T-helper 1 cell treated with Interleukin-12 subunit alpha and Interleukin-12 subunit beta and Interleukin-4 antibody, amounts not matched to agents 30 μg/mL and 1 μg/mL, for 36 hours (primary cell): ENCODE measurements around the gene KDELR3.

Experiments used
- H3K27ac Mint-ChIP-seq: one replicate; pipeline ENCODE4 v1.8.0; 2021; ENCODE audit warnings: mild to moderate bottlenecking, mixed read lengths
- H3K27me3 Mint-ChIP-seq: one replicate; pipeline ENCODE4 v1.8.0; 2021; ENCODE audit warnings: low read depth, mixed read lengths
- H3K36me3 Mint-ChIP-seq: one replicate; pipeline ENCODE4 v1.8.0; 2021; ENCODE audit warnings: low read depth, mixed read lengths
- H3K4me1 Mint-ChIP-seq: one replicate; pipeline ENCODE4 v1.8.0; 2021; ENCODE audit warnings: low read depth, mixed read lengths
- H3K4me3 Mint-ChIP-seq: one replicate; pipeline ENCODE4 v1.8.0; 2021; ENCODE audit warnings: mild to moderate bottlenecking, moderate library complexity, mixed read lengths
- H3K9me3 Mint-ChIP-seq: one replicate; pipeline ENCODE4 v1.8.0; 2021; ENCODE audit warnings: mixed read lengths

The KDELR3 gene

GRCh38 chr22:38497869-38498268 is 30.0 kb downstream of the KDELR3 start:
- Mint-ChIP-seq H3K4me1 (peaks cover 47% of the 10 kb centered on the region), H3K36me3 (peaks cover 67% of the 10 kb centered on the region), H3K27ac (no peak overlapping the region), H3K27me3 (no peaks in the 10 kb centered on the region), H3K4me3 (no peak overlapping the region), H3K9me3 (no peaks in the 10 kb centered on the region)

DNA sequence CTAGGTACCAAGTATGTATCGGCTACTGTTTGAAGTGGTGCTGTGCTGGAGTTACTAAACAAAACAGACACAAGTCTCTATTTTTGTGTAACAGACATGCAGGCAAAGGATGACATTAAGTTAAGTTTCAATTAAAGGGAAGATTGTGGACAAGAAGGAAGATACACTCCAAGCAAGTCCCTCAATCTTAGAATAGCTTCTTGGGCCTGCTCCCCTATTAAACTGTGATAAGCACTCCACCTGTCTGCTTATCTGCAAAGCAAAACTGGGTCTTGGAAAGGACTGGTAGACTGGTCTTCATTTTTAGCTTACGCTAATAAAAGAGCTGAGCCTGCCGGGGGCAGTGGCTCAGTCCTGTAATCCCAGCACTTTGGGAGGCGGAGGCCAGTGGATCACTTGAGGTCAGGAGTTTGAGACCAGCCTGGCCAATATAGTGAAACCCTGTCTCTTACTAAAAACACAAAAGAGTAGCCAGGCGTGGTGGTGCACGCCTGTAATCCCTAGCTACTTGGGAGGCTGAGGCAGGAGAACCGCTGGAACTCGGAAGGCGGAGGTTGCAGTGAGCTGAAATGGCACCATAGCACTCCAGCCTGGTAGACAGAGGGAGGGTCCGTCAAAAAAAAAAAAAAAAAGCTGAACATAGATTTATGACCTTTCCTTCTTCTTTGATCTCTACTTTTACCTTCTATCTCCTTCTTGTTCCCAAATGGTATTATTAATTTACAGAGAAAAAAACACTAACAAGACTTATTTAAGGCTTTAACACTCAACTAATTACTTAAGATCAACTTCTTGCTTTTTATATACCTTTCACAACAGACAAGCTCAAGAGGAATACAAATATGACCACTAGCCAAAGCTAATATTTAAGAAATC is 34.1 kb downstream of the KDELR3 start:
- H3K27ac Mint-ChIP-seq, result no peak overlapping the region
- H3K36me3 Mint-ChIP-seq, result peaks cover 71% of the 10 kb centered on the region
- H3K27me3 Mint-ChIP-seq, result no peaks in the 10 kb centered on the region
- no peaks in the 10 kb centered on the region for H3K9me3 Mint-ChIP-seq
- H3K4me1 Mint-ChIP-seq, result peaks cover 51% of the 10 kb centered on the region
- peak overlapping the region; percentile 95 for H3K4me3 Mint-ChIP-seq

GRCh38 chr22:38503021-38503420 is 35.1 kb downstream of the KDELR3 start:
- Mint-ChIP-seq H3K4me3 (peak overlapping the region; percentile 95), H3K4me1 (peaks cover 48% of the 10 kb centered on the region), H3K27ac (peak overlapping the region; percentile 69), H3K36me3 (peaks cover 67% of the 10 kb centered on the region), H3K9me3 (no peaks in the 10 kb centered on the region), H3K27me3 (no peaks in the 10 kb centered on the region)

DNA sequence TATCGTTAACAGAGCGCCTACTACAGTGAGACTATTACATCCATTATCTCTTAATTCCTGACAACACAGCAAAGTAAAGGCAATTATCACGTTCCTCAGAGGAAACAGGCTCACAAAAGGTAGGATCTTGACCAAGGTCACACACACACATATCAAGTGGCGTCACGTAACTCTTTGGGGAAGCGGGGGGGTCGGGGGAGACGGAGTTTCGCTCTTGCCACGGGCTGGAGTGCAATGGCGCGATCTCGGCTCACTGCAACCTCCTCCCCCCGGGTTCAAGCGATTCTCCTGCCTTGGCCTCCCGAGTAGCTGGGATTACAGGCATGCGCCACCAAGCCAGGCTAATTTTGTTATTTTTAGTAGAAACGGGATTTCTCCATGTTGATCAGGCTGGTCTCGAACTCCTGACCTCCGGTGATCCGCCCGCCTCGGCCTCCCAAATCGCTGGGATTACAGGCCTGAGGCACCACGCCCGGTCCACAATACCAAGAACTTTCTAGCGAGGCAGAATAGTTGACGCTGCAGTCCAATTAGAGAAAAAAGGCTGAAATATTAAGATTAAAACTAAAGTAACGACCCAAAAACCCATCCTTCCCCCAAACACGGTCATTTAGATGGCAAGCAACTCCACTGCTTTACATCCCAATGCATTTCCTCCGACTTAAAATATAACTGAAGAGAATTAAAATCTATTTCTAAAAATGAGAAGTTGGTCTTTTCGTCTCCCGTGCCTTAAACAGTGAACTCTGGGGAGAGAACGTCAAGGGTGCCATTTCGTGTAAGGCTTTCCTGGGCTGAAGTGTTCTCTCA is 37.0 kb downstream of the KDELR3 start:
- Mint-ChIP-seq H3K27ac (peak overlapping the region; percentile 98), H3K4me1 (peaks cover 39% of the 10 kb centered on the region), H3K36me3 (peaks cover 54% of the 10 kb centered on the region), H3K4me3 (peak overlapping the region; percentile 95), H3K9me3 (no peaks in the 10 kb centered on the region), H3K27me3 (no peaks in the 10 kb centered on the region)

GRCh38 chr22:38505541-38506117 is 37.7 kb downstream of the KDELR3 start:
- peaks cover 36% of the 10 kb centered on the region for H3K4me1 Mint-ChIP-seq
- peak overlapping the region; percentile 100 for H3K27ac Mint-ChIP-seq
- no peaks in the 10 kb centered on the region for H3K9me3 Mint-ChIP-seq
- peak overlapping the region; percentile 98 for H3K4me3 Mint-ChIP-seq
- H3K36me3 Mint-ChIP-seq, result peaks cover 51% of the 10 kb centered on the region
- H3K27me3 Mint-ChIP-seq, result no peaks in the 10 kb centered on the region

GRCh38 chr22:38506118-38506962 is 38.4 kb downstream of the KDELR3 start, which contains the start of gene DDX17:
TSS of gene DDX17 (minus strand) at chr22:38506311.
- H3K4me1 Mint-ChIP-seq, result peaks cover 33% of the 10 kb centered on the region
- H3K27me3 Mint-ChIP-seq, result no peaks in the 10 kb centered on the region
- peaks cover 46% of the 10 kb centered on the region for H3K36me3 Mint-ChIP-seq
- H3K4me3 Mint-ChIP-seq, result peak within 1 kb of the TSS; percentile 98
- no peaks in the 10 kb centered on the region for H3K9me3 Mint-ChIP-seq
- H3K27ac Mint-ChIP-seq, result peak within 1 kb of the TSS; percentile 100

GRCh38 chr22:38510416-38510970 is 42.6 kb downstream of the KDELR3 start:
- Mint-ChIP-seq H3K4me1 (peaks cover 15% of the 10 kb centered on the region), H3K27ac (no peak overlapping the region), H3K4me3 (no peak overlapping the region), H3K27me3 (no peaks in the 10 kb centered on the region), H3K36me3 (peaks cover 11% of the 10 kb centered on the region), H3K9me3 (no peaks in the 10 kb centered on the region)

GRCh38 chr22:38513063-38513462 is 45.2 kb downstream of the KDELR3 start:
- H3K27me3 Mint-ChIP-seq, result no peaks in the 10 kb centered on the region
- H3K27ac Mint-ChIP-seq, result no peak overlapping the region
- no peaks in the 10 kb centered on the region for H3K9me3 Mint-ChIP-seq
- no peak overlapping the region for H3K4me3 Mint-ChIP-seq
- H3K4me1 Mint-ChIP-seq, result peaks cover 8% of the 10 kb centered on the region
- H3K36me3 Mint-ChIP-seq, result peaks cover 1% of the 10 kb centered on the region

GRCh38 chr22:38518620-38519019 is 50.7 kb downstream of the KDELR3 start:
- H3K27me3 Mint-ChIP-seq, result no peaks in the 10 kb centered on the region
- H3K9me3 Mint-ChIP-seq, result no peaks in the 10 kb centered on the region
- no peaks in the 10 kb centered on the region for H3K4me1 Mint-ChIP-seq
- no peak overlapping the region for H3K4me3 Mint-ChIP-seq
- H3K27ac Mint-ChIP-seq, result no peak overlapping the region
- no peaks in the 10 kb centered on the region for H3K36me3 Mint-ChIP-seq

- Mint-ChIP-seq H3K27ac (no peak overlapping the region), H3K9me3 (no peaks in the 10 kb centered on the region), H3K4me1 (peaks cover 2% of the 10 kb centered on the region), H3K4me3 (no peak overlapping the region), H3K36me3 (no peaks in the 10 kb centered on the region), H3K27me3 (no peaks in the 10 kb centered on the region)
Measured at GRCh38 chr22:38519453-38520250, 51.8 kb downstream of the KDELR3 start.

GRCh38 chr22:38523029-38523428 is 55.1 kb downstream of the KDELR3 start:
- no peaks in the 10 kb centered on the region for H3K27me3 Mint-ChIP-seq
- no peaks in the 10 kb centered on the region for H3K9me3 Mint-ChIP-seq
- peaks cover 2% of the 10 kb centered on the region for H3K4me1 Mint-ChIP-seq
- no peak overlapping the region for H3K27ac Mint-ChIP-seq
- H3K36me3 Mint-ChIP-seq, result no peaks in the 10 kb centered on the region
- no peak overlapping the region for H3K4me3 Mint-ChIP-seq

- H3K36me3 Mint-ChIP-seq, result no peaks in the 10 kb centered on the region
- H3K4me1 Mint-ChIP-seq, result peaks cover 2% of the 10 kb centered on the region
- H3K9me3 Mint-ChIP-seq, result no peaks in the 10 kb centered on the region
- no peak overlapping the region for H3K27ac Mint-ChIP-seq
- no peaks in the 10 kb centered on the region for H3K27me3 Mint-ChIP-seq
- no peak overlapping the region for H3K4me3 Mint-ChIP-seq
Measured at GRCh38 chr22:38523479-38523878, 55.6 kb downstream of the KDELR3 start.

DNA sequence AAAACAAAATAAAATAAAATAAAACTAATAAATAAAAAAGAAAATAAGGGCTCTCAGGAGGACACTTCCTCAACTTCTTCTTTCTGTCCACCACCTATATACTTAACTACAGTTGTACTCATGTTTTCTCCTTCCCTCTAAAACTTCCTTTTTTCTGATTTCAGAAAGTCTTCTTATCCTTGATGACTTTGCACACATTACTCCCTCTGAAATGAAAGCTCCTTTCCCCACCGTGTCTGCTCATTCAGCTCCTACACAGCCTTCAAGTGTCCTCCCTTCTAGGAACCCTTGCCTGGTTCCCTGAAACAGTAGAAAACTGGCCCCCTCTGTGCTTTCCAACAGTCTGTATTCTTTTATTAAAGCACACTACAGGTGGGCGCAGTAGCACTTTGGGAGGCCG is 56.5 kb downstream of the KDELR3 start:
- peaks cover 2% of the 10 kb centered on the region for H3K36me3 Mint-ChIP-seq
- H3K27ac Mint-ChIP-seq, result no peak overlapping the region
- no peak overlapping the region for H3K4me3 Mint-ChIP-seq
- H3K27me3 Mint-ChIP-seq, result no peaks in the 10 kb centered on the region
- H3K9me3 Mint-ChIP-seq, result no peaks in the 10 kb centered on the region
- H3K4me1 Mint-ChIP-seq, result peaks cover 2% of the 10 kb centered on the region
